HepG2 (cell line): Measurements from ENCODE around the gene ZFP90. TPM values are rescaled to one million over a fixed set of nuclear protein-coding genes. Genes with fewer than 3 reads are reported as not detected.

Experiments used
- BRD4 ChIP-seq: sonication (generic); formaldehyde crosslinking; IDR thresholded peaks from 2 replicates; pipeline ENCODE4 v1.4.0; 2020; ENCODE audit warnings: missing genetic modification reagents
- ESRRA ChIP-seq: sonication (generic); formaldehyde crosslinking; IDR thresholded peaks from 2 replicates; pipeline ENCODE4 v1.5.1; 2020; ENCODE audit warnings: mild to moderate bottlenecking, low read depth, missing genetic modification reagents
- EZH2 ChIP-seq: conservative IDR thresholded peaks from 2 replicates; pipeline ENCODE4 v1.6.1; 2012; ENCODE audit warnings: mild to moderate bottlenecking, low read depth, low read length, moderate library complexity
- JUND ChIP-seq: sonication (generic); formaldehyde crosslinking; IDR thresholded peaks from 2 replicates; pipeline ENCODE4 v1.8.0; 2022; ENCODE audit warnings: mild to moderate bottlenecking, missing genetic modification reagents
- LRRFIP1 ChIP-seq: sonication (generic); formaldehyde crosslinking; conservative IDR thresholded peaks from 2 replicates; pipeline ENCODE4 v1.4.0; 2020; ENCODE audit warnings: missing genetic modification reagents
- NFE2L2 ChIP-seq: fragments of 150-350 bp; IDR thresholded peaks from 2 replicates; pipeline ENCODE4 v1.6.1; 2014; ENCODE audit warnings: low read length
- NONO ChIP-seq, 2 experiments: fragments of 450-650 bp in 1 of 2; sonication (generic) in 1 of 2; formaldehyde crosslinking in 1 of 2; IDR thresholded peaks in 1 of 2; conservative IDR thresholded peaks in 1 of 2; 2 replicates each; pipeline versions ENCODE4 v1.6.1 to v1.8.0; 2017 to 2022; ENCODE audit warnings: mild to moderate bottlenecking in 1 of 2, missing genetic modification reagents in 1 of 2, moderate library complexity in 1 of 2
- RBFOX2 ChIP-seq: fragments of 200-400 bp; formaldehyde crosslinking; IDR thresholded peaks from 2 replicates; pipeline ENCODE4 v1.6.1; 2017; ENCODE audit warnings: low read depth, mild to moderate bottlenecking, low read length
- SRSF1 ChIP-seq: fragments of 200-400 bp; formaldehyde crosslinking; optimal IDR thresholded peaks from 2 replicates; pipeline ENCODE3; 2017; ENCODE audit warnings: mild to moderate bottlenecking, low read depth, low read length, moderate library complexity
- TFDP1 ChIP-seq: IDR thresholded peaks from 2 replicates; pipeline ENCODE4 v1.6.1; 2016; ENCODE audit warnings: missing compliant biosample characterization, missing genetic modification reagents, borderline replicate concordance
- YY1 ChIP-seq: IDR thresholded peaks from 2 replicates; pipeline ENCODE4 v1.6.1; 2011; ENCODE audit warnings: low read length, low read depth, moderate library complexity, mild to moderate bottlenecking; ENCODE audit not compliant: insufficient read depth, insufficient replicate concordance
- ZNF362 ChIP-seq: sonication (generic); formaldehyde crosslinking; IDR thresholded peaks from 2 replicates; pipeline ENCODE4 v1.4.0; 2020; ENCODE audit warnings: missing genetic modification reagents, mild to moderate bottlenecking, borderline replicate concordance
- ZNF672 ChIP-seq: sonication (generic); formaldehyde crosslinking; IDR thresholded peaks from 2 replicates; pipeline ENCODE4 v1.8.1; 2022; ENCODE audit warnings: missing genetic modification reagents
- ZNF775 ChIP-seq: sonication (generic); formaldehyde crosslinking; IDR thresholded peaks from 2 replicates; pipeline ENCODE4 v1.4.0; 2020; ENCODE audit warnings: missing genetic modification reagents, mild to moderate bottlenecking, moderate library complexity, borderline replicate concordance
- polyA plus RNA-seq, 8 experiments: library from polyadenylated mRNA; depleted of rRNA in 3 of 8; stranded (reverse) in 7 of 8; unstranded in 1 of 8; fragments of >200 nt; fragmentation: Illumina TruSeq in 4 of 8; extraction: Trizol in 4 of 8; gene quantifications; 2 replicates each; pipeline versions ENCODE4 v1.2.1 to v1.2.3, GENCODE V29; 2011 to 2016; ENCODE audit warnings: low read depth in 4 of 8, missing spikeins in 1 of 8, mixed read lengths in 1 of 8; ENCODE audit not compliant: insufficient read depth in 1 of 8
- total RNA-seq, 5 experiments: library from RNA; depleted of rRNA; stranded (reverse); fragments of >200 nt; fragmentation: Illumina TruSeq; extraction: Trizol; gene quantifications; 2 replicates each; pipeline ENCODE4 v1.2.3, GENCODE V29; 2016; ENCODE audit warnings: low read depth in 1 of 5
- TF ChIP-seq, protein P1 (sequence below): sonication (generic); formaldehyde crosslinking; IDR thresholded peaks from 2 replicates; pipeline ENCODE4 v1.9.0; 2022; ENCODE audit warnings: low read depth, missing genetic modification reagents
- TF ChIP-seq, protein P2 (sequence below): sonication (generic); formaldehyde crosslinking; IDR thresholded peaks from 2 replicates; pipeline ENCODE4 v1.5.1; 2020; ENCODE audit warnings: missing genetic modification reagents, mild to moderate bottlenecking, borderline replicate concordance
- TF ChIP-seq, protein P3 (sequence below): IDR thresholded peaks from 2 replicates; pipeline ENCODE4 v1.6.1; 2016; ENCODE audit warnings: missing compliant biosample characterization, missing genetic modification reagents, borderline replicate concordance

ZFP90 gene
- total and polyA plus RNA-seq, 2 of the 13 experiments (the other 11 are each of a cell fraction or from before 2014, with no cell fraction given) = 17.6 to 18.9 TPM

- TF ChIP-seq LRRFIP1 (no peak), ZNF672 (CRISPR knock-in tag) (0 out of 2 replicates have a peak, but pooled peaks have one; percentile 30), EZH2 (no peak), ZNF362 (no peak), YY1 (peak; percentile 69), JUND (CRISPR knock-in tag) (no peak), SRSF1 (no peak), BRD4 (CRISPR knock-in tag) (no peak), ZNF775 (no peak), TFDP1 (CRISPR knock-in tag) (no peak), RBFOX2 (no peak), ESRRA (CRISPR knock-in tag) (no peak), NFE2L2 (no peak), NONO (IDR thresholded peaks at IDR 0.05) (no peak), NONO (CRISPR knock-in tag; conservative IDR thresholded peaks at IDR 0.05) (peak; percentile 84; the same call in 1 of the 2 replicates)
- TF ChIP-seq, protein P1, sequence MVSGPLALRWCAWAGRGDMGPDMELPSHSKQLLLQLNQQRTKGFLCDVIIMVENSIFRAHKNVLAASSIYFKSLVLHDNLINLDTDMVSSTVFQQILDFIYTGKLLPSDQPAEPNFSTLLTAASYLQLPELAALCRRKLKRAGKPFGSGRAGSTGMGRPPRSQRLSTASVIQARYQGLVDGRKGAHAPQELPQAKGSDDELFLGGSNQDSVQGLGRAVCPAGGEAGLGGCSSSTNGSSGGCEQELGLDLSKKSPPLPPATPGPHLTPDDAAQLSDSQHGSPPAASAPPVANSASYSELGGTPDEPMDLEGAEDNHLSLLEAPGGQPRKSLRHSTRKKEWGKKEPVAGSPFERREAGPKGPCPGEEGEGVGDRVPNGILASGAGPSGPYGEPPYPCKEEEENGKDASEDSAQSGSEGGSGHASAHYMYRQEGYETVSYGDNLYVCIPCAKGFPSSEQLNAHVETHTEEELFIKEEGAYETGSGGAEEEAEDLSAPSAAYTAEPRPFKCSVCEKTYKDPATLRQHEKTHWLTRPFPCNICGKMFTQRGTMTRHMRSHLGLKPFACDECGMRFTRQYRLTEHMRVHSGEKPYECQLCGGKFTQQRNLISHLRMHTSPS = peak; percentile 44
- TF ChIP-seq, protein P2, sequence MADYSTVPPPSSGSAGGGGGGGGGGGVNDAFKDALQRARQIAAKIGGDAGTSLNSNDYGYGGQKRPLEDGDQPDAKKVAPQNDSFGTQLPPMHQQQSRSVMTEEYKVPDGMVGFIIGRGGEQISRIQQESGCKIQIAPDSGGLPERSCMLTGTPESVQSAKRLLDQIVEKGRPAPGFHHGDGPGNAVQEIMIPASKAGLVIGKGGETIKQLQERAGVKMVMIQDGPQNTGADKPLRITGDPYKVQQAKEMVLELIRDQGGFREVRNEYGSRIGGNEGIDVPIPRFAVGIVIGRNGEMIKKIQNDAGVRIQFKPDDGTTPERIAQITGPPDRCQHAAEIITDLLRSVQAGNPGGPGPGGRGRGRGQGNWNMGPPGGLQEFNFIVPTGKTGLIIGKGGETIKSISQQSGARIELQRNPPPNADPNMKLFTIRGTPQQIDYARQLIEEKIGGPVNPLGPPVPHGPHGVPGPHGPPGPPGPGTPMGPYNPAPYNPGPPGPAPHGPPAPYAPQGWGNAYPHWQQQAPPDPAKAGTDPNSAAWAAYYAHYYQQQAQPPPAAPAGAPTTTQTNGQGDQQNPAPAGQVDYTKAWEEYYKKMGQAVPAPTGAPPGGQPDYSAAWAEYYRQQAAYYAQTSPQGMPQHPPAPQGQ (CRISPR knock-in tag) = no peak
- TF ChIP-seq, protein P3, sequence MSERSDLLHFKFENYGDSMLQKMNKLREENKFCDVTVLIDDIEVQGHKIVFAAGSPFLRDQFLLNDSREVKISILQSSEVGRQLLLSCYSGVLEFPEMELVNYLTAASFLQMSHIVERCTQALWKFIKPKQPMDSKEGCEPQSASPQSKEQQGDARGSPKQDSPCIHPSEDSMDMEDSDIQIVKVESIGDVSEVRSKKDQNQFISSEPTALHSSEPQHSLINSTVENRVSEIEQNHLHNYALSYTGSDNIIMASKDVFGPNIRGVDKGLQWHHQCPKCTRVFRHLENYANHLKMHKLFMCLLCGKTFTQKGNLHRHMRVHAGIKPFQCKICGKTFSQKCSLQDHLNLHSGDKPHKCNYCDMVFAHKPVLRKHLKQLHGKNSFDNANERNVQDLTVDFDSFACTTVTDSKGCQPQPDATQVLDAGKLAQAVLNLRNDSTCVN (CRISPR knock-in tag) = peak; percentile 35; the same call in 1 of the 2 replicates
These were observed 51.3 kb downstream of the ZFP90 start (continued) for GRCh38 chr16:68590201-68590994.
